ENCODE results near the gene DRC7. TPM values are rescaled to one million over a fixed set of nuclear protein-coding genes. Genes with fewer than 3 reads are reported as not detected.

Gene DRC7
- total RNA-seq, 1 donor from 2014 or later, result 0.41 TPM

GRCh38 chr16:57721356-57722209 is 27.0 kb downstream of the DRC7 start:
- no peak overlapping the region for H2AFZ ChIP-seq (replicated peaks)
- no peak overlapping the region for H3K27ac Mint-ChIP-seq
- no peaks in the 10 kb centered on the region for H3K36me3 ChIP-seq
- no peaks in the 10 kb centered on the region for H3F3A ChIP-seq (ENCODE audit: low read depth)
- no peaks in the 10 kb centered on the region for H4K20me1 ChIP-seq (ENCODE audit: low read depth)
- H3K4me2 ChIP-seq, result no peak overlapping the region
- H3K9me3 ChIP-seq (ENCODE audit: low read depth), result no peaks in the 10 kb centered on the region
- no peak overlapping the region for H3K9ac ChIP-seq
- peaks cover 4% of the 10 kb centered on the region for H3K4me1 Mint-ChIP-seq
- no peaks in the 10 kb centered on the region for H3K9me3 Mint-ChIP-seq
- no peaks in the 10 kb centered on the region for H3K4me1 ChIP-seq
- H3K27me3 ChIP-seq, result no peaks in the 10 kb centered on the region
- peak overlapping the region; percentile 38 for H3K4me3 Mint-ChIP-seq
- TF ChIP-seq EZH2 (IDR thresholded peaks at IDR 0.05) (no peak), EZH2phosphoT487 (IDR thresholded peaks at IDR 0.05) (no peak), CTCF (IDR thresholded peaks at IDR 0.05) (no peak)
- H3K27ac ChIP-seq, result no peak overlapping the region
- DNase-seq (ENCODE audit: low spot score), result no peak
- no peak overlapping the region for H3K4me3 ChIP-seq
- peaks cover 7% of the 10 kb centered on the region for H3K27me3 Mint-ChIP-seq (ENCODE audit: insufficient read depth, low read depth)
- H3K36me3 Mint-ChIP-seq, result no peaks in the 10 kb centered on the region
- H3K79me2 ChIP-seq (ENCODE audit: low read depth), result no peaks in the 10 kb centered on the region

GRCh38 chr16:57722210-57722499 is 27.5 kb downstream of the DRC7 start:
- H3K36me3 Mint-ChIP-seq, result no peaks in the 10 kb centered on the region
- H3K27ac ChIP-seq, result no peak overlapping the region
- H3K27me3 ChIP-seq, result no peaks in the 10 kb centered on the region
- H4K20me1 ChIP-seq (ENCODE audit: low read depth), result no peaks in the 10 kb centered on the region
- H3K27ac Mint-ChIP-seq, result no peak overlapping the region
- no peak overlapping the region for H3K4me3 ChIP-seq
- peaks cover 9% of the 10 kb centered on the region for H3K27me3 Mint-ChIP-seq (ENCODE audit: insufficient read depth, low read depth)
- no peak overlapping the region for H3K4me2 ChIP-seq
- DNase-seq (ENCODE audit: low spot score), result no peak
- H3K79me2 ChIP-seq (ENCODE audit: low read depth), result no peaks in the 10 kb centered on the region
- H3K9me3 Mint-ChIP-seq, result no peaks in the 10 kb centered on the region
- peak overlapping the region; percentile 15 for H2AFZ ChIP-seq (replicated peaks)
- H3K4me3 Mint-ChIP-seq, result no peak overlapping the region
- H3K9ac ChIP-seq, result no peak overlapping the region
- H3F3A ChIP-seq (ENCODE audit: low read depth), result no peaks in the 10 kb centered on the region
- peaks cover 4% of the 10 kb centered on the region for H3K4me1 Mint-ChIP-seq
- TF ChIP-seq EZH2 (IDR thresholded peaks at IDR 0.05) (no peak), CTCF (IDR thresholded peaks at IDR 0.05) (no peak), EZH2phosphoT487 (IDR thresholded peaks at IDR 0.05) (no peak)
- no peaks in the 10 kb centered on the region for H3K4me1 ChIP-seq
- no peaks in the 10 kb centered on the region for H3K9me3 ChIP-seq (ENCODE audit: low read depth)
- H3K36me3 ChIP-seq, result no peaks in the 10 kb centered on the region

- H3K4me1 Mint-ChIP-seq, result peaks cover 4% of the 10 kb centered on the region
- Histone ChIP-seq H3K4me3 (no peak overlapping the region), H3K4me2 (no peak overlapping the region), H3K9me3 (ENCODE audit: low read depth) (no peaks in the 10 kb centered on the region), H3F3A (ENCODE audit: low read depth) (no peaks in the 10 kb centered on the region), H3K9ac (no peak overlapping the region), H3K36me3 (no peaks in the 10 kb centered on the region), H2AFZ (replicated peaks) (peak overlapping the region; percentile 15), H3K79me2 (ENCODE audit: low read depth) (no peaks in the 10 kb centered on the region), H3K4me1 (no peaks in the 10 kb centered on the region), H4K20me1 (ENCODE audit: low read depth) (no peaks in the 10 kb centered on the region), H3K27me3 (no peaks in the 10 kb centered on the region), H3K27ac (no peak overlapping the region)
- peaks cover 9% of the 10 kb centered on the region for H3K27me3 Mint-ChIP-seq (ENCODE audit: insufficient read depth, low read depth)
- no peaks in the 10 kb centered on the region for H3K9me3 Mint-ChIP-seq
- no peak overlapping the region for H3K27ac Mint-ChIP-seq
- DNase-seq (ENCODE audit: low spot score), result no peak
- H3K36me3 Mint-ChIP-seq, result no peaks in the 10 kb centered on the region
- H3K4me3 Mint-ChIP-seq, result no peak overlapping the region
- TF ChIP-seq EZH2 (IDR thresholded peaks at IDR 0.05), result no peak
- no peak for TF ChIP-seq EZH2phosphoT487 (IDR thresholded peaks at IDR 0.05)
- TF ChIP-seq CTCF (IDR thresholded peaks at IDR 0.05), result no peak
Observed at GRCh38 chr16:57722651-57723050, 28.0 kb downstream of the DRC7 start.

Data from neural progenitor cell (in vitro differentiated cells).